ENCODE data around the gene DCC. TPM values are rescaled to one million over a fixed set of nuclear protein-coding genes. Genes with fewer than 3 reads are reported as not detected.

The DCC gene
- total RNA-seq, 1 experiment from 2014 or later = 0.72 TPM

GRCh38 chr18:52518086-52518485, 178.1 kb downstream of the DCC start:
- CTCF ChIA-PET = no interaction called here
- TF ChIP-seq FOXK1 (CRISPR knock-in tag; IDR thresholded peaks at IDR 0.05) (no peak), FOXP1 (CRISPR knock-in tag; IDR thresholded peaks at IDR 0.05; ENCODE audit: borderline replicate concordance) (no peak), ATF6 (CRISPR knock-in tag; IDR thresholded peaks at IDR 0.05) (no peak), RORB (CRISPR knock-in tag; IDR thresholded peaks at IDR 0.05) (no peak), ZNF512 (CRISPR knock-in tag; IDR thresholded peaks at IDR 0.05; ENCODE audit: borderline replicate concordance) (no peak), ZNF263 (CRISPR knock-in tag; IDR thresholded peaks at IDR 0.05; ENCODE audit: low read depth) (no peak), ELF4 (CRISPR knock-in tag; IDR thresholded peaks at IDR 0.05; ENCODE audit: low read depth) (no peak)
- ATAC-seq (no peak), DNase-seq (ENCODE audit: low spot score) (no peak)
- H3K4me3 Mint-ChIP-seq = no peak overlapping the region
- H3K9me3 Mint-ChIP-seq = no peaks in the 10 kb centered on the region; the same call in 1 of the 2 replicates
- H3K27me3 Mint-ChIP-seq (ENCODE audit: low read depth) = no peaks in the 10 kb centered on the region; the same call in 1 of the 2 replicates
- no peak overlapping the region for H3K27ac Mint-ChIP-seq
- no peaks in the 10 kb centered on the region for H3K4me1 Mint-ChIP-seq
- POLR2A ChIA-PET = no interaction called here
- H3K36me3 Mint-ChIP-seq = no peaks in the 10 kb centered on the region

GRCh38 chr18:52519021-52519420, 179.0 kb downstream of the DCC start:
- no peaks in the 10 kb centered on the region; the same call in 1 of the 2 replicates for H3K9me3 Mint-ChIP-seq
- H3K36me3 Mint-ChIP-seq = no peaks in the 10 kb centered on the region
- ChIA-PET CTCF (no interaction called here), POLR2A (no interaction called here)
- TF ChIP-seq MLX (CRISPR knock-in tag; IDR thresholded peaks at IDR 0.05) (no peak), ZNF317 (CRISPR knock-in tag; IDR thresholded peaks at IDR 0.05; ENCODE audit: borderline replicate concordance, low read depth) (no peak), ATF1 (CRISPR knock-in tag; IDR thresholded peaks at IDR 0.05) (no peak)
- no peaks in the 10 kb centered on the region for H3K4me1 Mint-ChIP-seq
- no peak overlapping the region for H3K4me3 Mint-ChIP-seq
- no peak overlapping the region for H3K27ac Mint-ChIP-seq
- H3K27me3 Mint-ChIP-seq (ENCODE audit: low read depth) = no peaks in the 10 kb centered on the region; the same call in 1 of the 2 replicates
- DNase-seq (ENCODE audit: low spot score) (no peak), ATAC-seq (no peak)

GRCh38 chr18:52523566-52523965, 183.6 kb downstream of the DCC start:
- no peaks in the 10 kb centered on the region for H3K27me3 Mint-ChIP-seq (ENCODE audit: low read depth)
- no peaks in the 10 kb centered on the region for H3K9me3 Mint-ChIP-seq
- DNase-seq (ENCODE audit: low spot score) (no peak), ATAC-seq (no peak)
- H3K36me3 Mint-ChIP-seq = no peaks in the 10 kb centered on the region
- TF ChIP-seq IRF1 (CRISPR knock-in tag; IDR thresholded peaks at IDR 0.05) = no peak
- no peak for TF ChIP-seq ATF6 (CRISPR knock-in tag; IDR thresholded peaks at IDR 0.05)
- TF ChIP-seq FOXP4 (CRISPR knock-in tag; IDR thresholded peaks at IDR 0.05) = no peak
- TF ChIP-seq ZNF512 (CRISPR knock-in tag; IDR thresholded peaks at IDR 0.05; ENCODE audit: borderline replicate concordance) = no peak
- TF ChIP-seq PRRX2 (CRISPR knock-in tag; IDR thresholded peaks at IDR 0.05) = no peak
- no peak for TF ChIP-seq ZBTB21 (CRISPR knock-in tag; IDR thresholded peaks at IDR 0.05; ENCODE audit: borderline replicate concordance)
- CTCF ChIA-PET = no interaction called here
- no peak overlapping the region for H3K27ac Mint-ChIP-seq
- no peaks in the 10 kb centered on the region for H3K4me1 Mint-ChIP-seq
- no peak overlapping the region for H3K4me3 Mint-ChIP-seq
- POLR2A ChIA-PET = no interaction called here
